Transverse colon (tissue), 4 donors: ENCODE measurements around the gene TOGARAM2. TPM values are rescaled to one million over a fixed set of nuclear protein-coding genes. Genes with fewer than 3 reads are reported as not detected.

Source experiments
- DNase-seq: peaks from one replicate; pipeline ENCODE4 v3.0.0-alpha.2; 2019
- H3K27ac ChIP-seq, 4 donors: fragments of 200-600 bp; sonication (generic); 2 replicates each; pipeline ENCODE4 v1.5.1; 2016 to 2018; ENCODE audit warnings: inconsistent platforms in 4 of 4
- H3K27me3 ChIP-seq: fragments of 200-600 bp; sonication (generic); 2 replicates; pipeline ENCODE4 v1.5.1; 2017; ENCODE audit warnings: inconsistent platforms
- H3K36me3 ChIP-seq, 4 donors: fragments of 200-600 bp; sonication (generic); 2 replicates each; pipeline ENCODE4 v1.5.1; 2017 to 2019; ENCODE audit warnings: inconsistent platforms in 4 of 4
- H3K4me1 ChIP-seq, 4 donors: fragments of 200-600 bp; sonication (generic); 2 replicates each; pipeline ENCODE4 v1.5.1; 2017 to 2020; ENCODE audit warnings: inconsistent platforms in 4 of 4
- H3K4me3 ChIP-seq, 4 donors: fragments of 200-600 bp; sonication (generic); 1 replicate in 1 of 4; 2 replicates in 3 of 4; pipeline versions ENCODE4 v1.5.1 to v1.6.1; 2017 to 2019; ENCODE audit warnings: inconsistent platforms in 4 of 4
- H3K9me3 ChIP-seq, 2 donors: fragments of 200-600 bp; sonication (generic); 2 replicates each; pipeline ENCODE4 v1.5.1; 2017 to 2019; ENCODE audit warnings: inconsistent platforms in 2 of 2
- EP300 ChIP-seq: sonication (generic); formaldehyde crosslinking; IDR thresholded peaks from one replicate; pipeline ENCODE4 v1.6.1; 2017; ENCODE audit warnings: antibody characterized with exemption, low read depth
- POLR2A ChIP-seq: fragments of 450-650 bp; IDR thresholded peaks from one replicate; pipeline ENCODE4 v1.6.1; 2016; ENCODE audit warnings: antibody characterized with exemption, mild to moderate bottlenecking, moderate library complexity
- POLR2AphosphoS5 ChIP-seq, 3 donors: sonication (generic); formaldehyde crosslinking; IDR thresholded peaks; one replicate each; pipeline ENCODE4 v1.6.1; 2016; ENCODE audit warnings: antibody characterized with exemption in 3 of 3
- WGBS, 2 donors: methylation state at CpG; one replicate each; pipeline ENCODE4 v1.1.5; 2018; ENCODE audit warnings: low coverage in 1 of 2; 5-methylcytosine and 5-hydroxymethylcytosine counted together
- in situ Hi-C, 4 donors: fragments of 200-750 bp; cut with MboI; loops; one replicate each; pipeline versions ENCODE4 v1.15.0 to v1.15.1; 2017; ENCODE audit warnings: low sequenced_read_pairs in 3 of 4, low pct_ligation_motif_present in 1 of 4, low pct_unique_long_range_greater_than_20kb in 1 of 4
- intact Hi-C: fragments of 100-400 bp; cut with DNase I; formaldehyde crosslinking; loops from one replicate; pipeline ENCODE4 v1.15.1; 2023; ENCODE audit warnings: low total_unique reads
- total RNA-seq, 4 donors: library from RNA; depleted of rRNA; stranded (reverse); fragments of >200 nt; gene quantifications; one replicate each; pipeline ENCODE4 v1.1.0, GENCODE V29; 2016
- TF ChIP-seq, protein P1 (sequence below), 5 experiments: fragments of 200-600 bp in 3 of 5; fragments of 450-650 bp in 2 of 5; sonication (generic) in 3 of 5; IDR thresholded peaks; 1 replicate in 2 of 5; 2 replicates in 3 of 5; pipeline ENCODE4 v1.5.1; 2016 to 2017; ENCODE audit warnings: antibody characterized with exemption in 5 of 5, inconsistent platforms in 3 of 5, mild to moderate bottlenecking in 2 of 5, moderate library complexity in 1 of 5

The TOGARAM2 gene
- total RNA-seq, 4 donors from 2014 or later, result 0.79 to 7.1 (median 3.1) TPM; not detected in 1

DNA sequence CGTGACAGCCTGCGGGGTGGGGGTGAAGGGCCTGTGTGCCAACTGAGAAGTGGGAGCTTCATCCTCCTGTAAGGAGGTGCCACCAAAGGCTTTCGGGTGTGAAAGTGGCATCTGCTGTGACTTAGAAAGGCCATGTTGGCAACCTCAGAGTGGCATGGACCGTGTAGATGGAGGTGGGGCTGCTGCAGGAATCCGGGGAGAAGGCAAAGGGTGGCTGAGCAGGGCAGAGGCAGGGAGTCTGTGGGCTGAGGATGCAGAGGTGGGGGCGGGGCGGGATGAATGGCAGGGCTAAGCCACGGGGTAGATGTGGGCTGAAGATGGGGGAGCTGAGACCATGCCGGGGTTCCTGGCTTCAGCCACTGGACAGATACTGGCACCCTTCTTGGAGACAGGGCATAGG is 28.2 kb downstream of the TOGARAM2 start:
- Histone ChIP-seq H3K36me3 (no peaks in the 10 kb centered on the region), H3K27ac (no peak overlapping the region), H3K27me3 (no peaks in the 10 kb centered on the region), H3K9me3 (no peaks in the 10 kb centered on the region), H3K4me3 (no peak overlapping the region), H3K4me1 (peaks cover 3 to 24% (median 15%) of the 10 kb centered on the region in 4 donors)
- in situ Hi-C loops (no loop called here), intact Hi-C loops (no loop called here)
- 89 to 100% methylated on average over 2 to 9 of the region's 9 CpGs for WGBS, 2 donors
- no peak for DNase-seq
- TF ChIP-seq EP300, result no peak
- TF ChIP-seq POLR2A, result no peak
- no peak for TF ChIP-seq POLR2AphosphoS5 (IDR thresholded peaks at IDR 0.05)
- TF ChIP-seq, protein P1, sequence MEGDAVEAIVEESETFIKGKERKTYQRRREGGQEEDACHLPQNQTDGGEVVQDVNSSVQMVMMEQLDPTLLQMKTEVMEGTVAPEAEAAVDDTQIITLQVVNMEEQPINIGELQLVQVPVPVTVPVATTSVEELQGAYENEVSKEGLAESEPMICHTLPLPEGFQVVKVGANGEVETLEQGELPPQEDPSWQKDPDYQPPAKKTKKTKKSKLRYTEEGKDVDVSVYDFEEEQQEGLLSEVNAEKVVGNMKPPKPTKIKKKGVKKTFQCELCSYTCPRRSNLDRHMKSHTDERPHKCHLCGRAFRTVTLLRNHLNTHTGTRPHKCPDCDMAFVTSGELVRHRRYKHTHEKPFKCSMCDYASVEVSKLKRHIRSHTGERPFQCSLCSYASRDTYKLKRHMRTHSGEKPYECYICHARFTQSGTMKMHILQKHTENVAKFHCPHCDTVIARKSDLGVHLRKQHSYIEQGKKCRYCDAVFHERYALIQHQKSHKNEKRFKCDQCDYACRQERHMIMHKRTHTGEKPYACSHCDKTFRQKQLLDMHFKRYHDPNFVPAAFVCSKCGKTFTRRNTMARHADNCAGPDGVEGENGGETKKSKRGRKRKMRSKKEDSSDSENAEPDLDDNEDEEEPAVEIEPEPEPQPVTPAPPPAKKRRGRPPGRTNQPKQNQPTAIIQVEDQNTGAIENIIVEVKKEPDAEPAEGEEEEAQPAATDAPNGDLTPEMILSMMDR (IDR thresholded peaks at IDR 0.05), result no peak

DNA sequence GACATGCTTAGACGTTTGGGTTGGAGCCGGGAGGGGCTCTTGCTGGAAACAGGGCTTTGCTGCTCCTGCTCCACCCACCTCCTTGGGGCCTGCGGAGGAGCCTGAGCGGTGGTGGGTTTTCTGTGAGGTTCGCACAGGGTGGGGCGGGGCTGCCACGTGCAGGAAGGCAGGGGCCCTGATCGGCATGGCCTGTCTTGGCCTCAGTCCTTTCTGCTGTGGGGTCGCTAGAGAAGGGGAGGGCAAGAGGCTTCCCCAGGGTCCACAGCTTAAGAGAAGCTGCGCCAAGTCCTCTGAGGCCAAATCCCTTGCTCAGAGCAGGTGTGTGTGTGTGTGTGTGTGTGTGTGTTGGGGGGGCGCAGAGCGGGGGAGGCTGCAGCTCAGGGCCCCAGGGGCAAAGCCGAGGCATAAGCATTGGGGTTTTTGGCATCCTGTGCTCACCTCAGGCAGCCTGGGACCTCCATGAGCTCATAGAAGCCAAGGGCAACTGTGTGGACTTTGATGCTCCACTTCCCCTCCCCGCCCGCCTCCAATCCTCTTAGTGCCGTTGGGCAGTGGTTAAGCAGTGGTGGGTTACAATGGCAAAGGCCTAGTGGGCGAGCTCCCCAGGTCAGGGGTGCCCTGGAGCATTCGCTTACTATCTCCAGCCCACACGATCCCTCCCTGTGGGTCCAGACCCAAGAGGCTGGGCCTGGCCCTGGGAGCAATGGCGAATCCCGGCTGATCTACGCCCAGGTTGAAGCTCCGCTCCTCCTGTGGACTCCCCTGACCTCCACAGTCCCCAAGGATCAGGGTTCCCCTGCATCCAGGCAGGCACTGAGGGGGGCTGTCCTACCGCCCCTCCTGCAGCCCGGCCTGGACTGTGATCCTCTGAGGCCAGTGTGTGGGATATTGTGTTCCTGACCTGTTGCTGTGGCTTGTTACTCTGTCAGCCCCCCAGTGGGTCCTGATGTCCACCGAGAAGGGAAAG is 28.9 kb downstream of the TOGARAM2 start:
- H3K27me3 ChIP-seq, result no peaks in the 10 kb centered on the region
- intact Hi-C loops, result loop anchor here (10.0 kb wide), 1 partner anchor 55 kb away; no protein-coding TSS in a partner anchor
- no peaks in the 10 kb centered on the region for H3K9me3 ChIP-seq
- peak overlapping the region; percentile 46 to 56 (median 52) for H3K27ac ChIP-seq
- no peak for DNase-seq
- in situ Hi-C loops, result no loop called here
- no peaks in the 10 kb centered on the region for H3K36me3 ChIP-seq
- WGBS, 2 donors, result 71 to 92% methylated on average over 1 to 24 of the region's 26 CpGs
- H3K4me3 ChIP-seq, result no peak overlapping the region
- H3K4me1 ChIP-seq, result peaks cover 3 to 24% (median 15%) of the 10 kb centered on the region in 4 donors
- TF ChIP-seq POLR2A (no peak), EP300 (no peak), POLR2AphosphoS5 (IDR thresholded peaks at IDR 0.05) (no peak)
- TF ChIP-seq, protein P1 (IDR thresholded peaks at IDR 0.05), result no peak

DNA sequence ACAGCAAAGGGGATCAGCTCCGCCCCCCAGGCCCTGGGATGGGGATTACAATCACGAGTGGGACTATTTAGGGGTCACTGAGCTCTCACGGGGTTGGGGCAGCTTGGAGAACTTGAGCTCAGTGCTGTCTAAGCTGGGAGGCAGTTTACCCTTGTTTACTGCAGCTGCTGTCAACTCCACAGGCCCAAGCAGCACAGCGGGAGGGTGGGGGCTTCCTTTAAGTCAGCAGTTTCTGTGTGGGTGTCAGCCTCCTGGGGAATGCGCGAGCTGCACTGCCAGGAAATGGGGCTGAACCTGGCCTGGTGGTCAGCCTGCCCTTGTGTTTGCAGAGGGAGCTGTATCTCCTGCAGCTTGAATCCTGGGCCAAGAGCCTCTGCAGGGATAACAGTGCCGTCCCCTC is 29.8 kb downstream of the TOGARAM2 start:
- peak overlapping the region; percentile 46 to 56 (median 52) for H3K27ac ChIP-seq
- in situ Hi-C loops, result no loop called here
- intact Hi-C loops, result loop anchor here (10.0 kb wide), 1 partner anchor 56 kb away; no protein-coding TSS in a partner anchor
- peak; percentile 38 for DNase-seq
- H3K27me3 ChIP-seq, result no peaks in the 10 kb centered on the region
- TF ChIP-seq EP300 (no peak), POLR2A (no peak), POLR2AphosphoS5 (IDR thresholded peaks at IDR 0.05) (no peak)
- TF ChIP-seq, protein P1 (IDR thresholded peaks at IDR 0.05), result no peak
- H3K4me1 ChIP-seq, result peaks cover 3 to 29% (median 15%) of the 10 kb centered on the region in 4 donors
- no peaks in the 10 kb centered on the region for H3K9me3 ChIP-seq
- 40% methylated on average over 7 of the region's 7 CpGs; no CpG with 5 or more reads in 1 of the 2 donors for WGBS, 2 donors
- H3K4me3 ChIP-seq, result no peak overlapping the region
- H3K36me3 ChIP-seq, result no peaks in the 10 kb centered on the region

DNA sequence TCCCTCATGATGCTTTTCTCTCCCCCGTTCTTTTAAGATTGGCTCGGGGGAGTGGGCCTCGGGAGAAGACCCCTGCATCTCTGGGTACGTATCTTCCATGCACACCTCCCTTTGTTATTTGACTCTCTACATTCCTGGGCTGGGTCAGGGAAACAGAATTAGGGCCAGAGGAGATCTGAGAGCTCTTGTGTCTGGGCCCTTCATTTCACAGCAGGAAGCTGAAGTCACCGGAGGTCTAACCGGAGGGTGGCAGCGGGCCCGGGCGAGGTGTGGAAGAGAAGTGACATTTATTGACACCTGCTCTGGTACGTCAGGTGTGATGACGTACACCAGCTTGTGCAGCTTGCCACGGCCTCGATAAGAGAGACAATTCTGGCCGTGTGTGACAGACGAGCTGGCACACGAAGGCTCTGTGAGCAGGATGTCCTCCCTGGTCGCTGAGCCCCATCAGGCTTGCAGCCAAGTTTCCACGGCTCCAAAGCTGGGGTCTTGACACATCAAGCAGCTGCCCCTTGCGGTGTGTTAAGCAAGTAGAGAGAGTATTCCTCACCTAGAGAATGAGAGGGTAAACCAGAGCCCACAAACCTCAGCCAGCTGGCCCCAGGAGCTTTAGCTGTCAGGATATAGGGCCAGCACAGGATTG is 30.4 kb downstream of the TOGARAM2 start:
- Histone ChIP-seq H3K27ac (peak overlapping the region; percentile 46 to 56 (median 52)), H3K27me3 (no peaks in the 10 kb centered on the region), H3K4me1 (peaks cover 3 to 31% (median 15%) of the 10 kb centered on the region in 4 donors), H3K36me3 (no peaks in the 10 kb centered on the region), H3K4me3 (no peak overlapping the region), H3K9me3 (no peaks in the 10 kb centered on the region)
- TF ChIP-seq, protein P1 (IDR thresholded peaks at IDR 0.05), result no peak
- TF ChIP-seq POLR2A, result peak; percentile 16
- TF ChIP-seq EP300, result no peak
- TF ChIP-seq POLR2AphosphoS5 (IDR thresholded peaks at IDR 0.05), result peak in 1 of 3 donors; percentile 36
- intact Hi-C loops, result loop anchor here (10.0 kb wide), 1 partner anchor 57 kb away; no protein-coding TSS in a partner anchor
- 35 to 100% methylated on average over 1 to 19 of the region's 19 CpGs for WGBS, 2 donors
- peak; percentile 68 for DNase-seq
- in situ Hi-C loops, result no loop called here
